Fibroblast of villous mesenchyme (primary cell): ENCODE results near the gene RNF4. TPM values are rescaled to one million over a fixed set of nuclear protein-coding genes. Genes with fewer than 3 reads are reported as not detected.

ENCODE experiments used
- DNase-seq: peaks from one replicate; pipeline ENCODE4 v3.0.0-alpha.2; 2010; ENCODE audit warnings: low read depth
- H3K4me3 ChIP-seq: 2 replicates; pipeline ENCODE4 v1.5.1; 2011; ENCODE audit warnings: low read depth, mild to moderate bottlenecking, low read length
- CTCF ChIP-seq: IDR thresholded peaks from 2 replicates; pipeline ENCODE4 v1.5.1; 2012; ENCODE audit warnings: low read depth, mild to moderate bottlenecking, low read length; ENCODE audit not compliant: insufficient read depth
- total RNA-seq: library from RNA; depleted of rRNA; stranded (reverse); fragments of >200 nt; gene quantifications from 2 replicates; pipeline ENCODE4 v1.2.3, GENCODE V29; 2012

The RNF4 gene
- total RNA-seq, 1 donor = 63.9 TPM

- H3K4me3 ChIP-seq = no peak overlapping the region
- no peak for DNase-seq
- no peak for TF ChIP-seq CTCF
Measured at GRCh38 chr4:2443956-2444740, 24.8 kb upstream of the RNF4 start.

DNA sequence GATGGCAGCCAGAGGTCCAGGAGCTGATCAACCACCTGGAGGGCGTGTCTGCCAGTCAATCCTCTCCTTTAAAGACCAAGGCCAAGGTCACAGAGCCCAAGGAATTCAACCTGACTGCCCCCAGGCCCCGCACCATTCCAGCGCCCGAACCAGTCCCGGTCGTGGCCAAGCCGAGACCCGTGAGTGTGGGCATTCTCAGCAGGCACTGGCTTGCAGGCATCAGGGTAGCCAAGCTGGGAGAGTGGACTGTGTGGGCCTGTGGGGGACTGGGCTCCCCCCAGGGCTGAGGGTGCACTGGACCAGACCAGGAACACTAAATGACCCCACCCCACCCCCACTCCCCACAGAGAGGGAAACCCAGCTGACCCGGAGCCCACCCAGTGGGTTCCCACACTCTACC, 23.8 kb upstream of the RNF4 start:
- TF ChIP-seq CTCF = no peak
- H3K4me3 ChIP-seq = no peak overlapping the region
- no peak for DNase-seq

DNA sequence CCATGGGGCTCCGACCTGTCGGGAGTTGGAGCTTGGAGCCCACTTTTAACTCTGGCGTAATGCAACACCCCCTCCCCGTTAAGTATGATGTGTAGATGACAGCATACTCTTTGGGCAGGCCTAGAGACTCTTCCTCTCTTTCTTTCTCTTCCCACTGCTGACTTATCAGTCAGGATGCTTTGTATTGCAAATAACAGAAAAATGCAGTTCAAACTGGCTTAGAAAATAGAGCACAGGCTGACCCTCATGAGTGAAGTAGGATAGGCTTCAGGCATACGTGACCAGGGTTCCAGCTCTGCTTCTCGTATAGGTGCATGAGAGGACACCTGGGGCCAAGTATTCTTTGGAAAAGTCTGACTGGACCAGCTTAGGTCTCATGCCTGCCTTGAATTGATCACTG, 23.3 kb upstream of the RNF4 start:
- no peak for DNase-seq
- TF ChIP-seq CTCF = no peak
- H3K4me3 ChIP-seq = no peak overlapping the region

- no peak overlapping the region for H3K4me3 ChIP-seq
- DNase-seq = no peak
- no peak for TF ChIP-seq CTCF
Measured at GRCh38 chr4:2446656-2447564, 22.0 kb upstream of the RNF4 start.

DNA sequence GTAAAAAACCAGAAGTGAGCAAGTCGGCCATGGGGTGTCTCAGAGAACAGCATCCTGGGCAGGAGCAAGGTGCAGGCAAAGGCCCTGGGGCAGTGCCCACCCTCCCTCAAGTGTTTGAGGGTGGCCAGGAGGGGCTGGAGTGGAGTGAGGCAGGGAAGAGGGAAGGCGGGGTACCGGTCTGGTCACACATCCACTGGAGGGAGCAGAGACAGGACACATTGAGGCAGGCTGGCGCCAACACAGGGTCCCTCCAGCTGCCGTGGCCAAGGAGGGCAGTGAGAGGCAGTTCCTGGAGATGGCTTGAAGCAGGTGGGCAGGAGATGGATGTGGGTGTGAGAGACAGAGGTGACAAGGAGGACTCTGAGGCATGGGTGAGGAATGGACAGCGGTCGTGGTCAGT, 20.3 kb upstream of the RNF4 start:
- no peak overlapping the region for H3K4me3 ChIP-seq
- DNase-seq = no peak
- no peak for TF ChIP-seq CTCF

DNA sequence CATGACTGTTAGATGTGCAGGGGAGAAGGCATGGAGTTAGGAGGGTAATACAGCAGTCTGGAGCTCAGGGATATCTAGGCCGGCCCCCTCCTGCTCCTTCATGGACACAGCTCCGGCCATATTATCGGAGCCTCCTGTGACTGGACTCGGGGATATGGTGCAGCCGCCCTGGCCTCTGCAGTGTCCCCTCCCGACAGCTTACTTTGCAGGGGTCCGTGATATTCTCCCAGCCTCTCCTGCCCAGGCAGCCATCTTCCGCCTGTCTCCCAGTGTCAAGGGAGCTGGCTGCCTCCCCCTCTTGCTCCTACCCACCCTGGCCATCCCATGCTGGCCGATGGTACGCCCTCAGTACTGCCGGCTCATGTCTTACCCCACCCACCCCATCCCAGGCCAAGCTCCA, 19.9 kb upstream of the RNF4 start:
- DNase-seq = no peak
- no peak for TF ChIP-seq CTCF
- no peak overlapping the region for H3K4me3 ChIP-seq
